CD4-positive, alpha-beta T cell (primary cell): ENCODE results near the gene ZNF552. TPM values are rescaled to one million over a fixed set of nuclear protein-coding genes. Genes with fewer than 3 reads are reported as not detected.

Source experiments
- ATAC-seq: fragments of 200-7000 bp; cut with Tn5 transposase; one replicate; pipeline ENCODE4 v1.10.0; 2022; ENCODE audit warnings: mild to moderate bottlenecking; ENCODE audit not compliant: poor library complexity
- CTCF ChIA-PET: fragments of 350-600 bp; sonication (Branson Sonifier 250); formaldehyde crosslinking; loops from one replicate; lab custom pipeline; 2021; ENCODE audit warnings: antibody characterized with exemption, inconsistent platforms; lab: Charles Lee
- POLR2A ChIA-PET: fragments of 350-600 bp; sonication (Branson Sonifier 250); formaldehyde crosslinking; loops from one replicate; lab custom pipeline; 2021; ENCODE audit warnings: antibody characterized with exemption, inconsistent platforms; lab: Charles Lee
- DNase-seq, 14 experiments: peaks; one replicate each; pipeline ENCODE4 v3.0.0-alpha.2; 2013 to 2020; ENCODE audit warnings: mixed read lengths in 2 of 14
- H3K27ac ChIP-seq, 2 donors: one replicate each; pipeline versions ENCODE4 v1.5.1 to v1.7.0; 2013; ENCODE audit warnings: low read length in 2 of 2, low read depth in 1 of 2, mild to moderate bottlenecking in 1 of 2
- H3K27me3 ChIP-seq, 2 experiments: 1 replicate in 1 of 2; 2 replicates in 1 of 2; pipeline versions ENCODE4 v1.6.1 to v1.7.0; 2013; ENCODE audit warnings: low read length in 2 of 2, control low read depth in 1 of 2, mild to moderate bottlenecking in 1 of 2, moderate library complexity in 1 of 2; ENCODE audit not compliant: insufficient read depth in 2 of 2, control insufficient read depth in 1 of 2
- H3K36me3 ChIP-seq: one replicate; pipeline ENCODE4 v1.6.1; 2013; ENCODE audit warnings: low read length, control low read depth; ENCODE audit not compliant: insufficient read depth
- H3K4me1 ChIP-seq: one replicate; pipeline ENCODE4 v1.6.1; 2013; ENCODE audit warnings: low read length, control low read depth; ENCODE audit not compliant: insufficient read depth
- H3K4me3 ChIP-seq: one replicate; pipeline ENCODE4 v1.5.1; 2013; ENCODE audit warnings: mild to moderate bottlenecking, low read length, moderate library complexity
- H3K9me3 ChIP-seq, 2 experiments: 1 replicate in 1 of 2; 2 replicates in 1 of 2; pipeline versions ENCODE4 v1.6.1 to v1.7.0; 2013; ENCODE audit warnings: low read length in 2 of 2, mild to moderate bottlenecking in 2 of 2, control low read depth in 1 of 2, moderate library complexity in 1 of 2; ENCODE audit not compliant: control insufficient read depth in 1 of 2, insufficient read depth in 1 of 2
- H3K27ac Mint-ChIP-seq: one replicate; pipeline ENCODE4 v1.8.0; 2020; ENCODE audit warnings: mixed read lengths
- H3K27me3 Mint-ChIP-seq: one replicate; pipeline ENCODE4 v1.8.0; 2021; ENCODE audit warnings: mixed read lengths
- H3K36me3 Mint-ChIP-seq: one replicate; pipeline ENCODE4 v1.8.0; 2021; ENCODE audit warnings: low read depth, mixed read lengths
- H3K4me1 Mint-ChIP-seq: one replicate; pipeline ENCODE4 v1.8.0; 2021; ENCODE audit warnings: low read depth, mixed read lengths
- H3K4me3 Mint-ChIP-seq: one replicate; pipeline ENCODE4 v1.8.0; 2020; ENCODE audit warnings: mild to moderate bottlenecking, mixed read lengths
- H3K9me3 Mint-ChIP-seq: one replicate; pipeline ENCODE4 v1.8.0; 2020; ENCODE audit warnings: mixed read lengths
- intact Hi-C, 2 experiments: fragments of 100-400 bp; cut with DNase I in 1 of 2; cut with micrococcal nuclease in 1 of 2; formaldehyde crosslinking; loops; one replicate each; pipeline versions ENCODE4 v1.15.1 to v1.9.0; 2023 to 2025; cut with DNase I, micrococcal nuclease
- total RNA-seq, 174 experiments: library from RNA in 2 of 174; stranded (reverse) in 2 of 174; gene quantifications; one replicate each; pipeline ENCODE4 v1.2.3 and lab custom pipeline; 2021 to 2026
- TF ChIP-seq, protein P1 (sequence below): fragments of 200-600 bp; IDR thresholded peaks from one replicate; pipeline ENCODE4 v1.8.0; 2022; ENCODE audit warnings: antibody characterized with exemption, mild to moderate bottlenecking

ZNF552 gene
- total RNA-seq, 2 experiments from 2014 or later, result 22.2 to 22.3 TPM

DNA sequence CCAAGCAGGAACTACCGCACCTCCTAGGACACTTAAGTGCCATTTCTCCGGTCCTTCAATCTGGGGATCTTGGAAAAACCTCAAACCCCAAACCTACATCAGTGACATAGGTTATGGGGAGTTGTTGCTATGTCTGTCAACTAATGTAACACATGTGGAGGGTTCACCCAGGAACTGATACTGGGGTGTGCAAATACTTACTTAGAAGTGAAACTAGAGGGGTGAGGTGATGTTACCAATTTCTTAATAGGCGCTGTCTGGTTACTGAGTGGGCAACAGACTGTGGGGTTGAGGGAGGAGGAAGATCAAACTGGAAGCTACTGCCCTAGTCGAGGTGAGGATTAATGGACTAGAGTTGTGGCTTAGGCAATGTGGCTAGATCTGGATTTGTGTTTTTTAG is 43.3 kb downstream of the ZNF552 start:
- Mint-ChIP-seq H3K4me1 (peaks cover 39% of the 10 kb centered on the region), H3K9me3 (peaks cover 21% of the 10 kb centered on the region), H3K27ac (no peak overlapping the region), H3K36me3 (peaks cover 81% of the 10 kb centered on the region), H3K27me3 (no peaks in the 10 kb centered on the region), H3K4me3 (peak overlapping the region; percentile 65)
- Histone ChIP-seq H3K4me3 (no peak overlapping the region), H3K36me3 (peaks cover 39% of the 10 kb centered on the region), H3K4me1 (peaks cover 28% of the 10 kb centered on the region), H3K27ac (no peak overlapping the region), H3K27me3 (no peaks in the 10 kb centered on the region), H3K9me3 (peaks cover 47 to 65% of the 10 kb centered on the region in 2 experiments)
- ChIA-PET POLR2A (no interaction called here), CTCF (no interaction called here)
- no peak for DNase-seq
- intact Hi-C loops, result loop anchor here in 1 of 2 experiments (5.0 kb wide), 2 partner anchors 84 to 154 kb away; no protein-coding TSS in a partner anchor
- ATAC-seq, result no peak
- TF ChIP-seq, protein P1, sequence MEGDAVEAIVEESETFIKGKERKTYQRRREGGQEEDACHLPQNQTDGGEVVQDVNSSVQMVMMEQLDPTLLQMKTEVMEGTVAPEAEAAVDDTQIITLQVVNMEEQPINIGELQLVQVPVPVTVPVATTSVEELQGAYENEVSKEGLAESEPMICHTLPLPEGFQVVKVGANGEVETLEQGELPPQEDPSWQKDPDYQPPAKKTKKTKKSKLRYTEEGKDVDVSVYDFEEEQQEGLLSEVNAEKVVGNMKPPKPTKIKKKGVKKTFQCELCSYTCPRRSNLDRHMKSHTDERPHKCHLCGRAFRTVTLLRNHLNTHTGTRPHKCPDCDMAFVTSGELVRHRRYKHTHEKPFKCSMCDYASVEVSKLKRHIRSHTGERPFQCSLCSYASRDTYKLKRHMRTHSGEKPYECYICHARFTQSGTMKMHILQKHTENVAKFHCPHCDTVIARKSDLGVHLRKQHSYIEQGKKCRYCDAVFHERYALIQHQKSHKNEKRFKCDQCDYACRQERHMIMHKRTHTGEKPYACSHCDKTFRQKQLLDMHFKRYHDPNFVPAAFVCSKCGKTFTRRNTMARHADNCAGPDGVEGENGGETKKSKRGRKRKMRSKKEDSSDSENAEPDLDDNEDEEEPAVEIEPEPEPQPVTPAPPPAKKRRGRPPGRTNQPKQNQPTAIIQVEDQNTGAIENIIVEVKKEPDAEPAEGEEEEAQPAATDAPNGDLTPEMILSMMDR, result no peak

- ChIA-PET CTCF (interaction anchor here (0.5 to 2.0 kb wide), 4 partner anchors 18 to 80 kb away, joined by 4 to 10 read pairs (median 4); partner anchors contain the start of gene ZNF552), POLR2A (interaction anchor here (0.6 to 2.1 kb wide), 24 partner anchors 9 to 579 kb away, joined by 3 to 19 read pairs (median 4); partner anchors contain the start of genes ZNF154, ZNF274, ZNF416 and ZNF417)
- intact Hi-C loops, result loop anchor here (1.0 to 5.0 kb wide), 4 partner anchors 23 to 152 kb away; partner anchors contain the start of genes ZNF552 (in 2 of the 2) and ZNF776 (in 1 of the 2)
- Histone ChIP-seq H3K4me3 (peak within 1 kb of the TSS; percentile 84), H3K4me1 (peaks cover 28% of the 10 kb centered on the region), H3K9me3 (peaks cover 28 to 62% of the 10 kb centered on the region in 2 experiments), H3K36me3 (peaks cover 21% of the 10 kb centered on the region), H3K27me3 (no peaks in the 10 kb centered on the region), H3K27ac (peak within 1 kb of the TSS; percentile 73 to 75)
- Mint-ChIP-seq H3K36me3 (peaks cover 72% of the 10 kb centered on the region), H3K4me1 (peaks cover 39% of the 10 kb centered on the region), H3K27me3 (no peaks in the 10 kb centered on the region), H3K9me3 (peaks cover 21% of the 10 kb centered on the region), H3K27ac (peak within 1 kb of the TSS; percentile 87), H3K4me3 (peak within 1 kb of the TSS; percentile 99)
- TF ChIP-seq, protein P1, result no peak
- DNase-seq (peak; percentile 72 to 94 (median 81)), ATAC-seq (peak; percentile 99)
These were observed 45.2 kb downstream of the ZNF552 start, which contains the start of gene ZNF586 for GRCh38 chr19:57769345-57770131. ZNF586 (plus strand) TSS chr19:57769676; CDS start chr19:57769843, 167 bp downstream.

GRCh38 chr19:57759096-57759495 is 55.6 kb downstream of the ZNF552 start:
- intact Hi-C loops, result no loop called here
- H3K9me3 ChIP-seq, result peaks cover 42 to 52% of the 10 kb centered on the region in 2 experiments
- Mint-ChIP-seq H3K36me3 (peaks cover 94% of the 10 kb centered on the region), H3K9me3 (peaks cover 2% of the 10 kb centered on the region), H3K4me3 (no peak overlapping the region), H3K4me1 (no peaks in the 10 kb centered on the region), H3K27ac (no peak overlapping the region), H3K27me3 (no peaks in the 10 kb centered on the region)
- H3K4me1 ChIP-seq, result no peaks in the 10 kb centered on the region
- POLR2A ChIA-PET, result interaction anchor here (1.9 kb wide), 1 partner anchor 10 kb away, joined by 4 read pairs; the partner anchor contains the start of gene ZNF586
- H3K27me3 ChIP-seq, result no peaks in the 10 kb centered on the region
- no peak for ATAC-seq
- DNase-seq, result no peak
- peaks cover 44% of the 10 kb centered on the region for H3K36me3 ChIP-seq
- CTCF ChIA-PET, result no interaction called here
- TF ChIP-seq, protein P1, result no peak
- H3K4me3 ChIP-seq, result no peak overlapping the region
- no peak overlapping the region for H3K27ac ChIP-seq
